Measurements from ENCODE around the gene GAB2.

DNA sequence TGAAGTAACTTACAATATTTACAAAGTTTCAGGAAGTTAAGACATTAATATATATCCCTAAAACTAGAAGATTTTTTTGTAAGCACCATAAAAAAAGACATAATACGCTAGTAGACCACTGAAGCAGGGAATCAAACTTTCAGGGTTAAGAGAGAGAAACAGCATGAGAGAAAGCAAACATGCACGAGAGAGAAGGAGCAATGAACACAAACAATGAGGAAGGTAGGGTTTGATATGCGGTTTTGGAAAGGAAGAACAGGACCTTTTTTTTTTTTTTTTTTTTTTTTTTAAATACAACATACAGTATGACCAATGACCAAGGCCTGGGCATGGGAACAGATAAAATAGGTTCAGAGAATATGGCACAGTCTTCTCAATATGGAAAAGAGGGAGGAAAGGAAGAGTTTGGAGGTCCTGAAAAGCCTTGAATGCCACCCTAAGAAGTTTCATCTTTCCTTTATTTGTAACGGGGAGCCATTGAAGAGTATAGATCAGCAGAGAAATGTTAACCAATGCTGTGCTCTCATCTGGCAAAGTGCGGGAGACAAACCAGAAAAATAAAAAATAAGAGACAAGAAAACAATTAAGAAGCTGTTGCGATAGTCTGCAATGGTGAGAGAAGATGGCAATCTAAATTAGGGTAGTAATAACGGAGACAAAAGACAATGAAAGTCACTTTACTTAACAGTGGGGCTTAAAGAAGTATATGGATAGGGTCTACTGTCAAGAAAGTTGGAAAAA, 127.9 kb downstream of the GAB2 start:
- TF ChIP-seq BACH1 (IDR thresholded peaks at IDR 0.05; ENCODE audit: borderline replicate concordance) (no peak), SIX5 (IDR thresholded peaks at IDR 0.05; ENCODE audit: low read depth, low read length, severe bottlenecking) (no peak), TAF1 (IDR thresholded peaks at IDR 0.05; ENCODE audit: borderline replicate concordance, low read depth, low read length) (no peak), CREM (IDR thresholded peaks at IDR 0.05; ENCODE audit: low read depth) (no peak), POLR2AphosphoS5 (IDR thresholded peaks at IDR 0.05; ENCODE audit: low read length) (no peak), EGR1 (IDR thresholded peaks at IDR 0.05; ENCODE audit: borderline replicate concordance in 1 of 2, low read depth in 2 of 2, low read length in 2 of 2) (no peak), SREBF2 (IDR thresholded peaks at IDR 0.05; ENCODE audit: low read length) (no peak), POLR2A (IDR thresholded peaks at IDR 0.05; ENCODE audit: low read depth, low read length) (no peak), JUNB (IDR thresholded peaks at IDR 0.05) (no peak), CREB1 (IDR thresholded peaks at IDR 0.05; ENCODE audit: low read depth) (no peak), NFIC (IDR thresholded peaks at IDR 0.05; ENCODE audit: low read depth, low read length) (no peak), RAD21 (IDR thresholded peaks at IDR 0.05; ENCODE audit: insufficient read depth, low read depth, low read length) (no peak)
- TF ChIP-seq, protein P1, sequence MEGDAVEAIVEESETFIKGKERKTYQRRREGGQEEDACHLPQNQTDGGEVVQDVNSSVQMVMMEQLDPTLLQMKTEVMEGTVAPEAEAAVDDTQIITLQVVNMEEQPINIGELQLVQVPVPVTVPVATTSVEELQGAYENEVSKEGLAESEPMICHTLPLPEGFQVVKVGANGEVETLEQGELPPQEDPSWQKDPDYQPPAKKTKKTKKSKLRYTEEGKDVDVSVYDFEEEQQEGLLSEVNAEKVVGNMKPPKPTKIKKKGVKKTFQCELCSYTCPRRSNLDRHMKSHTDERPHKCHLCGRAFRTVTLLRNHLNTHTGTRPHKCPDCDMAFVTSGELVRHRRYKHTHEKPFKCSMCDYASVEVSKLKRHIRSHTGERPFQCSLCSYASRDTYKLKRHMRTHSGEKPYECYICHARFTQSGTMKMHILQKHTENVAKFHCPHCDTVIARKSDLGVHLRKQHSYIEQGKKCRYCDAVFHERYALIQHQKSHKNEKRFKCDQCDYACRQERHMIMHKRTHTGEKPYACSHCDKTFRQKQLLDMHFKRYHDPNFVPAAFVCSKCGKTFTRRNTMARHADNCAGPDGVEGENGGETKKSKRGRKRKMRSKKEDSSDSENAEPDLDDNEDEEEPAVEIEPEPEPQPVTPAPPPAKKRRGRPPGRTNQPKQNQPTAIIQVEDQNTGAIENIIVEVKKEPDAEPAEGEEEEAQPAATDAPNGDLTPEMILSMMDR (IDR thresholded peaks at IDR 0.05 in 2 of 3, conservative IDR thresholded peaks at IDR 0.05 in 1 of 3; ENCODE audit: control insufficient read depth in 2 of 3, extremely low read depth in 1 of 3, insufficient read depth in 1 of 3, low read depth in 3 of 3, low read length in 3 of 3): no peak
